H9 (cell line): Measurements from ENCODE around the gene RCN2. TPM values are rescaled to one million over a fixed set of nuclear protein-coding genes. Genes with fewer than 3 reads are reported as not detected.
A peak's percentile ranks its signal among the peaks of the same experiment; 100 is the strongest.

Experiments
- DNase-seq: peaks from one replicate; pipeline ENCODE4 v3.0.0-alpha.2; 2017
- H2AFZ ChIP-seq: one replicate; pipeline ENCODE4 v1.6.1; 2013; ENCODE audit warnings: mild to moderate bottlenecking, low read length, control low read depth, moderate library complexity
- H2AK5ac ChIP-seq: 2 replicates; pipeline ENCODE4 v1.6.1; 2013; ENCODE audit warnings: low read length, control low read depth, mixed read lengths; ENCODE audit not compliant: insufficient read length
- H2BK120ac ChIP-seq: one replicate; pipeline ENCODE4 v1.6.1; 2013; ENCODE audit warnings: low read depth, mild to moderate bottlenecking, low read length, control low read depth, inconsistent platforms; ENCODE audit not compliant: poor library complexity, severe bottlenecking
- H2BK12ac ChIP-seq: 2 replicates; pipeline ENCODE4 v1.6.1; 2013; ENCODE audit warnings: low read length, control low read depth, mixed read lengths, low read depth; ENCODE audit not compliant: insufficient read length
- H2BK15ac ChIP-seq: 2 replicates; pipeline ENCODE4 v1.6.1; 2013; ENCODE audit warnings: low read depth, low read length, control low read depth
- H2BK20ac ChIP-seq: one replicate; pipeline ENCODE4 v1.6.1; 2013; ENCODE audit warnings: low read depth, mild to moderate bottlenecking, low read length, control low read depth, inconsistent platforms; ENCODE audit not compliant: poor library complexity, severe bottlenecking
- H2BK5ac ChIP-seq: 2 replicates; pipeline ENCODE4 v1.6.1; 2013; ENCODE audit warnings: low read length, control low read depth, mixed read lengths; ENCODE audit not compliant: insufficient read length
- H3K14ac ChIP-seq: 2 replicates; pipeline ENCODE4 v1.6.1; 2013; ENCODE audit warnings: low read length, control low read depth; ENCODE audit not compliant: insufficient read depth
- H3K18ac ChIP-seq: 2 replicates; pipeline ENCODE4 v1.6.1; 2013; ENCODE audit warnings: low read depth, mild to moderate bottlenecking, mixed read lengths, low read length, control low read depth; ENCODE audit not compliant: insufficient read length
- H3K23ac ChIP-seq: 2 replicates; pipeline ENCODE4 v1.6.1; 2013; ENCODE audit warnings: low read length, control low read depth, mixed read lengths, low read depth; ENCODE audit not compliant: insufficient read length
- H3K23me2 ChIP-seq: 2 replicates; pipeline ENCODE4 v1.6.1; 2013; ENCODE audit warnings: low read depth, mild to moderate bottlenecking, mixed read lengths, low read length, control low read depth; ENCODE audit not compliant: insufficient read length, poor library complexity, severe bottlenecking
- H3K27ac ChIP-seq: 2 replicates; pipeline ENCODE4 v1.5.1; 2013; ENCODE audit warnings: low read length, control low read depth, mixed read lengths, low read depth; ENCODE audit not compliant: insufficient read length
- H3K27me3 ChIP-seq: 2 replicates; pipeline ENCODE4 v1.6.1; 2013; ENCODE audit warnings: low read length, control low read depth, inconsistent platforms; ENCODE audit not compliant: insufficient read depth
- H3K4ac ChIP-seq: 2 replicates; pipeline ENCODE4 v1.6.1; 2013; ENCODE audit warnings: low read depth, mild to moderate bottlenecking, control low read depth, inconsistent platforms, low read length, moderate library complexity
- H3K4me1 ChIP-seq: 2 replicates; pipeline ENCODE4 v1.6.1; 2013; ENCODE audit warnings: low read length, control low read depth, inconsistent platforms; ENCODE audit not compliant: insufficient read depth
- H3K4me2 ChIP-seq: 2 replicates; pipeline ENCODE4 v1.6.1; 2013; ENCODE audit warnings: low read length, control low read depth, mixed read lengths; ENCODE audit not compliant: insufficient read length, insufficient read depth
- H3K56ac ChIP-seq: 2 replicates; pipeline ENCODE4 v1.6.1; 2013; ENCODE audit warnings: low read depth, mild to moderate bottlenecking, mixed read lengths, low read length, control low read depth; ENCODE audit not compliant: insufficient read length
- H3K79me1 ChIP-seq: 2 replicates; pipeline ENCODE4 v1.6.1; 2013; ENCODE audit warnings: low read depth, mild to moderate bottlenecking, moderate library complexity, low read length, control low read depth, inconsistent platforms; ENCODE audit not compliant: insufficient read depth, poor library complexity, severe bottlenecking
- H3K79me2 ChIP-seq: 2 replicates; pipeline ENCODE4 v1.6.1; 2013; ENCODE audit warnings: low read length, control low read depth, inconsistent platforms; ENCODE audit not compliant: insufficient read depth
- H3K9ac ChIP-seq: 2 replicates; pipeline ENCODE4 v1.6.1; 2013; ENCODE audit warnings: low read length, control low read depth, mixed read lengths; ENCODE audit not compliant: insufficient read length; ENCODE audit errors: extremely low read depth
- H3K9me3 ChIP-seq: one replicate; pipeline ENCODE4 v1.6.1; 2013; ENCODE audit warnings: low read depth, low read length, inconsistent platforms; ENCODE audit not compliant: control insufficient read depth
- H3T11ph ChIP-seq: one replicate; pipeline ENCODE4 v1.6.1; 2013; ENCODE audit warnings: mild to moderate bottlenecking, low read length, control low read depth, inconsistent platforms
- H4K20me1 ChIP-seq: one replicate; pipeline ENCODE4 v1.6.1; 2013; ENCODE audit not compliant: control insufficient read depth, insufficient read length, insufficient read depth
- H4K5ac ChIP-seq: 2 replicates; pipeline ENCODE4 v1.6.1; 2013; ENCODE audit warnings: low read depth, mild to moderate bottlenecking, mixed read lengths, low read length, control low read depth; ENCODE audit not compliant: insufficient read length
- H4K8ac ChIP-seq: replicated peaks from 2 replicates; pipeline ENCODE4 v1.6.1; 2013; ENCODE audit warnings: low read length, control low read depth, mixed read lengths, low read depth; ENCODE audit not compliant: insufficient read length
- H4K91ac ChIP-seq: 2 replicates; pipeline ENCODE4 v1.6.1; 2013; ENCODE audit warnings: low read depth, mild to moderate bottlenecking, moderate library complexity, mixed read lengths, low read length, control low read depth; ENCODE audit not compliant: insufficient read length
- H3K27ac Mint-ChIP-seq, 3 experiments: 2 replicates in 2 of 3; 3 replicates in 1 of 3; pipeline ENCODE4 v1.8.0; 2020 to 2021; ENCODE audit warnings: mixed read lengths in 3 of 3, mild to moderate bottlenecking in 1 of 3, moderate library complexity in 1 of 3
- H3K27me3 Mint-ChIP-seq: 2 replicates; pipeline ENCODE4 v1.8.0; 2021; ENCODE audit warnings: low read depth, mild to moderate bottlenecking, moderate library complexity, mixed read lengths
- H3K36me3 Mint-ChIP-seq, 3 experiments: 2 replicates in 2 of 3; 3 replicates in 1 of 3; pipeline ENCODE4 v1.8.0; 2020 to 2021; ENCODE audit warnings: low read depth in 3 of 3, mixed read lengths in 3 of 3; ENCODE audit not compliant: insufficient read depth in 1 of 3
- H3K4me1 Mint-ChIP-seq, 2 experiments: 2 replicates each; pipeline ENCODE4 v1.8.0; 2020; ENCODE audit warnings: mixed read lengths in 2 of 2
- H3K4me3 Mint-ChIP-seq, 2 experiments: 2 replicates in 1 of 2; 3 replicates in 1 of 2; pipeline ENCODE4 v1.8.0; 2020 to 2021; ENCODE audit warnings: mild to moderate bottlenecking in 2 of 2, mixed read lengths in 2 of 2, moderate library complexity in 1 of 2
- H3K9me3 Mint-ChIP-seq, 2 experiments: 2 replicates in 1 of 2; 3 replicates in 1 of 2; pipeline ENCODE4 v1.8.0; 2020; ENCODE audit warnings: mild to moderate bottlenecking in 2 of 2, mixed read lengths in 2 of 2, moderate library complexity in 1 of 2
- CTCF ChIP-seq: fragments of 200-600 bp; sonication (generic); conservative IDR thresholded peaks from 3 replicates; pipeline ENCODE4 v1.8.0; 2021; ENCODE audit warnings: antibody characterized with exemption, mild to moderate bottlenecking
- WGBS: extraction: QIAGEN DNeasy Blood & Tissue Kit; methylation state at CpG from one replicate; pipeline ENCODE4 v1.1.7; 2013; ENCODE audit warnings: missing lambda C conversion rate, low lambda C conversion rate, mixed read lengths; ENCODE audit not compliant: insufficient read length; ENCODE audit errors: extremely low coverage; 5-methylcytosine and 5-hydroxymethylcytosine counted together
- total RNA-seq: library from RNA; stranded (reverse); gene quantifications from 2 replicates; pipeline ENCODE4 v1.2.1, GENCODE V29; 2021

The RCN2 gene
- total RNA-seq, 1 experiment from 2014 or later, result 139 TPM

- Histone ChIP-seq H2BK12ac (no peak overlapping the region), H3K79me1 (peaks cover 3% of the 10 kb centered on the region), H3K23me2 (no peaks in the 10 kb centered on the region), H2BK20ac (no peak overlapping the region), H3T11ph (no peak overlapping the region), H3K14ac (no peak overlapping the region), H4K20me1 (no peaks in the 10 kb centered on the region), H3K27me3 (no peaks in the 10 kb centered on the region), H3K27ac (no peak overlapping the region), H3K4me1 (no peaks in the 10 kb centered on the region), H3K4me2 (no peak overlapping the region), H4K91ac (no peak overlapping the region), H2BK5ac (no peak overlapping the region), H3K4ac (no peak overlapping the region), H3K23ac (no peak overlapping the region), H4K8ac (no peak overlapping the region), H3K9ac (no peak overlapping the region), H3K18ac (no peak overlapping the region), H3K9me3 (no peaks in the 10 kb centered on the region), H2AK5ac (no peak overlapping the region), H2AFZ (no peak overlapping the region), H4K5ac (no peak overlapping the region), H2BK15ac (no peak overlapping the region), H2BK120ac (no peak overlapping the region), H3K56ac (no peak overlapping the region), H3K79me2 (peaks cover 6% of the 10 kb centered on the region; the same call in 1 of the 2 replicates)
- Mint-ChIP-seq H3K27ac (peak overlapping the region in 1 of 3 experiments; percentile 63; a peak in 1 of 7 replicates), H3K4me1 (peaks cover 16 to 21% of the 10 kb centered on the region in 2 experiments), H3K9me3 (no peaks in the 10 kb centered on the region; a peak in 1 of 5 replicates), H3K4me3 (no peak overlapping the region), H3K27me3 (no peaks in the 10 kb centered on the region), H3K36me3 (peaks cover 27 to 71% (median 63%) of the 10 kb centered on the region in 3 experiments)
- no peak for DNase-seq
- WGBS, result no CpG with 5 or more reads among the region's 3 CpGs
- no peak for TF ChIP-seq CTCF
Measured at GRCh38 chr15:76936671-76937070, 5.1 kb downstream of the RCN2 start.
